ENCODE data around the gene TFB1M.

The TFB1M gene

DNA sequence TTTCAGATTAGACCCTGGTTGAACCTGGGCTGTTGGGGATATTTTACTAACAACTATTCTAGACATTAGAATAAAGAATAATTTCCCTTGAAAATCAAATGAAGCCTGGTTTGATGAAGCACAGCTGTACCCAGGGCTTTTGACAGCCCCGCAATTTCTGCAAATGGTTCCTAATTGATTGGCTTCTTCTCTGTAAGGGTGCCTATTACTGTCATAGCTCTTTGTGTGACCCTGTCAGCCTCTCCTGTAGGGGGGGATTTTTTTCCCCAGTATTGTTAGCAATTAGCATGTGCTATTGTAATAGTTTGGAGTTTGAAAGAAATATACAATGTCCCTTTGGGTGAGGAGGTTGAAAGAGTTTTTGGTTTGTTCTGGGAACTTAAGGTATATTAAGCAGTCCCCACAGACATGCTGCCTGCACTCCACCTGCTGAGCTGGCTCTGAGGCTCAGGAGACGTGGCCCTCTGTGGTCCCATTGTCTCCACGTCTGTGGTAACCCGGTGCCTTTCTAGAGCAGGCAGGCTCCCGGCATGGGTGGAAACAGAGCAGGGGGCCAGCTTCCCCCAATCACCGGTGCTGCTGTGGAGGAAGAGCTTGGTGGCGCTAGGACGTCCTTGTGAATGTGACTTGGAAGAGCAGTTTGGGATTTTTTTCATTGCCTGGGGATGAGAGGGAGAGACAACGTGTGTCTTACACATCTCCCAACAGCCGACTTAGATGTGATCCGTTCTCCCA, 97.8 kb downstream of the TFB1M start:
- TF ChIP-seq, protein P1, sequence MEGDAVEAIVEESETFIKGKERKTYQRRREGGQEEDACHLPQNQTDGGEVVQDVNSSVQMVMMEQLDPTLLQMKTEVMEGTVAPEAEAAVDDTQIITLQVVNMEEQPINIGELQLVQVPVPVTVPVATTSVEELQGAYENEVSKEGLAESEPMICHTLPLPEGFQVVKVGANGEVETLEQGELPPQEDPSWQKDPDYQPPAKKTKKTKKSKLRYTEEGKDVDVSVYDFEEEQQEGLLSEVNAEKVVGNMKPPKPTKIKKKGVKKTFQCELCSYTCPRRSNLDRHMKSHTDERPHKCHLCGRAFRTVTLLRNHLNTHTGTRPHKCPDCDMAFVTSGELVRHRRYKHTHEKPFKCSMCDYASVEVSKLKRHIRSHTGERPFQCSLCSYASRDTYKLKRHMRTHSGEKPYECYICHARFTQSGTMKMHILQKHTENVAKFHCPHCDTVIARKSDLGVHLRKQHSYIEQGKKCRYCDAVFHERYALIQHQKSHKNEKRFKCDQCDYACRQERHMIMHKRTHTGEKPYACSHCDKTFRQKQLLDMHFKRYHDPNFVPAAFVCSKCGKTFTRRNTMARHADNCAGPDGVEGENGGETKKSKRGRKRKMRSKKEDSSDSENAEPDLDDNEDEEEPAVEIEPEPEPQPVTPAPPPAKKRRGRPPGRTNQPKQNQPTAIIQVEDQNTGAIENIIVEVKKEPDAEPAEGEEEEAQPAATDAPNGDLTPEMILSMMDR (IDR thresholded peaks at IDR 0.05; ENCODE audit: unreplicated experiment in 3 of 3) = no peak
- H3K4me1 Mint-ChIP-seq = no peaks in the 10 kb centered on the region
- no peak overlapping the region for H3K4me3 Mint-ChIP-seq
- no peaks in the 10 kb centered on the region for H3K27me3 Mint-ChIP-seq (ENCODE audit: low read depth)
- peaks cover 3% of the 10 kb centered on the region for H3K9me3 Mint-ChIP-seq
- peaks cover 16% of the 10 kb centered on the region for H3K36me3 Mint-ChIP-seq (ENCODE audit: low read depth)
- H3K27ac Mint-ChIP-seq = no peak overlapping the region

GRCh38 chr6:155215906-155216305, 98.4 kb downstream of the TFB1M start:
- peaks cover 3% of the 10 kb centered on the region for H3K9me3 Mint-ChIP-seq
- no peak overlapping the region for H3K27ac Mint-ChIP-seq
- no peak overlapping the region for H3K4me3 Mint-ChIP-seq
- H3K27me3 Mint-ChIP-seq (ENCODE audit: low read depth) = no peaks in the 10 kb centered on the region
- H3K4me1 Mint-ChIP-seq = no peaks in the 10 kb centered on the region
- peaks cover 21% of the 10 kb centered on the region for H3K36me3 Mint-ChIP-seq (ENCODE audit: low read depth)
- TF ChIP-seq, protein P1 (IDR thresholded peaks at IDR 0.05; ENCODE audit: unreplicated experiment in 3 of 3) = no peak

- H3K27ac Mint-ChIP-seq = no peak overlapping the region
- H3K4me3 Mint-ChIP-seq = no peak overlapping the region
- peaks cover 3% of the 10 kb centered on the region for H3K9me3 Mint-ChIP-seq
- H3K4me1 Mint-ChIP-seq = no peaks in the 10 kb centered on the region
- no peaks in the 10 kb centered on the region for H3K27me3 Mint-ChIP-seq (ENCODE audit: low read depth)
- H3K36me3 Mint-ChIP-seq (ENCODE audit: low read depth) = peaks cover 14% of the 10 kb centered on the region
- TF ChIP-seq, protein P1 (IDR thresholded peaks at IDR 0.05; ENCODE audit: unreplicated experiment in 3 of 3) = no peak
Measured at GRCh38 chr6:155213611-155214372, 100.5 kb downstream of the TFB1M start.

DNA sequence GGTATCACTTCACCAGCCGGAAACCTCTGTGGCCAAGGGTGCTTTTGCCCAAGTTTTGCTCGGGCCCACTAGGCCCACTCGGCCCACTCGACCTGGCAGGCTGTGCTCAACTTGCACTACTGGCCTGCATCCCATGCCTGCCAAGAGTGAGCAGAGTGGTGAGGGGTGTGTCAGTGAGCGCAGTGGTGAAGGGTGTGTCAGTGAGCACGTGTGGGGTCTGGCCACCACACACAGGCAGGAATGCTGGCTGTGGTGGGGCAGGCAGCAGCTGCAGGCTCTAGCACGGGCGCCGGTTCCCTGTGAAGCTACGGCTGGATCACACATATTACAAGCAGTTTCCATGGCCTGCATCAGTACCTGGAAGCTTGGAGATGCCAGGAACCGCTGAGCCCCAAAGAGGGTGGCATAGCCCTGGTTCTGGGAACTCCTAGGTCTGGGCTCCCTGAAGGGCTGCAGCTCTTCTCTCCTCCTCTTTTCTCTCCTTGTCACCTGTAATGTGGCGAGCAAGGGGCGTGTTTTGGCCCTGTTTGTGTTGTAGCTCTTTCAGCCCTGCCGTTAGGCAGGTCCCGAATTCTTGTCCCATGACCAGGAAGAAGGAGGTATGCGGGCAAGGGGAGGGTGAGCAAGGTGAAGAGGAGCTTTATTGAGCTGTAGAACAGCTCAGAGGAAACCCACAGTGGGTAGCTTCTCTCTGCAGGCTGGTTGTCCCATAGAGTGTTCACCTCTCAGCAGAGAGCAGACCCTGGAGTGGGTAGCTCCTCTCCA, 101.5 kb downstream of the TFB1M start:
- Mint-ChIP-seq H3K27me3 (ENCODE audit: low read depth) (no peaks in the 10 kb centered on the region), H3K4me3 (no peak overlapping the region), H3K36me3 (ENCODE audit: low read depth) (peaks cover 14% of the 10 kb centered on the region), H3K27ac (no peak overlapping the region), H3K4me1 (no peaks in the 10 kb centered on the region), H3K9me3 (peaks cover 3% of the 10 kb centered on the region)
- TF ChIP-seq, protein P1 (IDR thresholded peaks at IDR 0.05; ENCODE audit: unreplicated experiment in 3 of 3) = no peak

DNA sequence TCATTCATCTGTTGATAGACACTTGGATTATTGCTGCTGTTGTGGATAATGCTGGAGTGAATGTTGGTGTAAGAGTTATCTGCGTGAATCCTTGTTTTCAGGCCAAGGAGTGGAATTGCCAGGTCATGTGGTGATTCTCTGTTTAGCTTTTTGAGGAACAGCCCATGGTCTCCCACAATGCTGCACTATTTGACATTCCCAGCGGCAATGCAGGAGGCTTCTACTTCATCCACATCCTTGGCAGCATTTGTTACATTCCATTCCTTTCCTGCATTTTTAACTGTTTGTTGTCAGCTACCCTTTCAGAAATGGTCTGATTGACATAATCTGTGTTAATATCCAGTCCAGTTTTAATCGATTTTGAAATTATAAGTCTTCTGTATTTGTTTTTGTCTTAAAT, 102.2 kb downstream of the TFB1M start:
- H3K36me3 Mint-ChIP-seq (ENCODE audit: low read depth) = peaks cover 14% of the 10 kb centered on the region
- TF ChIP-seq, protein P1 (IDR thresholded peaks at IDR 0.05; ENCODE audit: unreplicated experiment in 3 of 3) = no peak
- H3K4me3 Mint-ChIP-seq = no peak overlapping the region
- H3K27ac Mint-ChIP-seq = no peak overlapping the region
- H3K4me1 Mint-ChIP-seq = no peaks in the 10 kb centered on the region
- H3K9me3 Mint-ChIP-seq = peaks cover 3% of the 10 kb centered on the region
- no peaks in the 10 kb centered on the region for H3K27me3 Mint-ChIP-seq (ENCODE audit: low read depth)

All from nephron (organoid).